Heart left ventricle (tissue), 13 donors: ENCODE measurements around the gene RPS6KC1.

ENCODE experiments used
- POLR2A ChIP-seq, 2 donors: fragments of 450-650 bp; IDR thresholded peaks; one replicate each; pipeline ENCODE4 v1.6.1; 2017; ENCODE audit warnings: antibody characterized with exemption in 2 of 2, mild to moderate bottlenecking in 2 of 2, moderate library complexity in 2 of 2
- TF ChIP-seq, protein P1 (sequence below), 12 donors: fragments of 200-600 bp; sonication (generic) in 4 of 12; IDR thresholded peaks; one replicate each; pipeline versions ENCODE4 v1.5.0 to v1.8.0; 2018 to 2022; ENCODE audit warnings: antibody characterized with exemption in 12 of 12, mild to moderate bottlenecking in 5 of 12
- donor health status: ischemic (EF 13 %, LVEDD 7.1; RV severe dilation, severe dysfunction).
- donor health status: DM: no; HTN: yes; CAD: no.
- donor health status: DM: no; HTN: no; CAD: no.
- donor health status: ischemic (EF 25% LVEDD 6.9; RV normal size, moderate dysfunction).
- donor health status: ischemic (EF 25% LVEDD 5.7; RV mildly dilated, moderate dysfunction).
- donor health status: ischemic (EF 35%, LVEDD 5.7; RV mildly dilated, moderate dysfunction).
- donor health status: nonischemic (EF 11% LVEDD 7.7; RV severe dilation, severe dysfunction).
- donor health status: DM: yes; HTN: yes; CAD: no.
- donor health status: PGD.
- donor health status: ischemic (EF 29% LVEDD 5.4; RV normal size, mild dysfunction).
- donor health status: nonischemic (EF 23%, LVEDD 6.1; RV moderate dilation, normal function).

DNA sequence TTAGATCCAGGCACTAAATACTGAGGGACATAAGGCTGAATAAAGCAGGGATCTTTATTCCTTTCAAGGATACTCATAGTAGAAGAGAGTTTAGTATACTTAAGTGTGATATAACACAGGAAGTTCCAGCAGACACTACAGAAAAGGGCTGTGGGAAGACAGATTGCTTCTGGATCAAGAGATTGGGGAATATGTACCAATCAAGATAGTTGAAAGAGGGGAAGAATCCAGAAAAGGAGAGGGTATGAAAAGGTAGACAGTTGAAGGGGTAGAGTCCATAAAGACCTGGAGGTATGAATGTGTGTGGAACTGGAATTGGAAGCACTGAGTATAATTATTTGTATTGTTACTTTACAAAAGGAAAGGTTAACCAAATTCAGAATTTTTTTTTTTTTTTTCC is 2.4 kb downstream of the RPS6KC1 start:
- TF ChIP-seq, protein P1, sequence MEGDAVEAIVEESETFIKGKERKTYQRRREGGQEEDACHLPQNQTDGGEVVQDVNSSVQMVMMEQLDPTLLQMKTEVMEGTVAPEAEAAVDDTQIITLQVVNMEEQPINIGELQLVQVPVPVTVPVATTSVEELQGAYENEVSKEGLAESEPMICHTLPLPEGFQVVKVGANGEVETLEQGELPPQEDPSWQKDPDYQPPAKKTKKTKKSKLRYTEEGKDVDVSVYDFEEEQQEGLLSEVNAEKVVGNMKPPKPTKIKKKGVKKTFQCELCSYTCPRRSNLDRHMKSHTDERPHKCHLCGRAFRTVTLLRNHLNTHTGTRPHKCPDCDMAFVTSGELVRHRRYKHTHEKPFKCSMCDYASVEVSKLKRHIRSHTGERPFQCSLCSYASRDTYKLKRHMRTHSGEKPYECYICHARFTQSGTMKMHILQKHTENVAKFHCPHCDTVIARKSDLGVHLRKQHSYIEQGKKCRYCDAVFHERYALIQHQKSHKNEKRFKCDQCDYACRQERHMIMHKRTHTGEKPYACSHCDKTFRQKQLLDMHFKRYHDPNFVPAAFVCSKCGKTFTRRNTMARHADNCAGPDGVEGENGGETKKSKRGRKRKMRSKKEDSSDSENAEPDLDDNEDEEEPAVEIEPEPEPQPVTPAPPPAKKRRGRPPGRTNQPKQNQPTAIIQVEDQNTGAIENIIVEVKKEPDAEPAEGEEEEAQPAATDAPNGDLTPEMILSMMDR (IDR thresholded peaks at IDR 0.05), result no peak
- TF ChIP-seq POLR2A (IDR thresholded peaks at IDR 0.05), result no peak
